IPS DF 6.9 (cell line): ENCODE data around the gene DGCR6L.

Experiments used
- DNase-seq: peaks from one replicate; pipeline ENCODE4 v3.0.0-alpha.2; 2013; ENCODE audit warnings: low read depth, low spot score
- H3K27ac ChIP-seq: one replicate; pipeline ENCODE4 v1.5.1; 2013; ENCODE audit warnings: low read length, control low read depth
- H3K27me3 ChIP-seq: 2 replicates; pipeline ENCODE4 v1.6.1; 2013; ENCODE audit warnings: mild to moderate bottlenecking, low read length; ENCODE audit not compliant: control insufficient read depth, insufficient read depth
- H3K36me3 ChIP-seq: 2 replicates; pipeline ENCODE4 v1.6.1; 2013; ENCODE audit warnings: low read length; ENCODE audit not compliant: control insufficient read depth, insufficient read depth
- H3K4me1 ChIP-seq: 2 replicates; pipeline ENCODE4 v1.6.1; 2013; ENCODE audit warnings: low read length; ENCODE audit not compliant: control insufficient read depth, insufficient read depth
- H3K4me3 ChIP-seq: 2 replicates; pipeline ENCODE4 v1.5.1; 2013; ENCODE audit warnings: mild to moderate bottlenecking, low read length
- H3K9me3 ChIP-seq: 2 replicates; pipeline ENCODE4 v1.6.1; 2013; ENCODE audit warnings: low read length, inconsistent platforms; ENCODE audit not compliant: control insufficient read depth, insufficient read depth
- WGBS: extraction: QIAGEN DNeasy Blood & Tissue Kit; methylation state at CpG from one replicate; pipeline ENCODE4 v1.1.7; 2013; ENCODE audit warnings: mixed read lengths, missing lambda C conversion rate; ENCODE audit not compliant: insufficient read length, insufficient coverage; 5-methylcytosine and 5-hydroxymethylcytosine counted together

The DGCR6L gene

DNA sequence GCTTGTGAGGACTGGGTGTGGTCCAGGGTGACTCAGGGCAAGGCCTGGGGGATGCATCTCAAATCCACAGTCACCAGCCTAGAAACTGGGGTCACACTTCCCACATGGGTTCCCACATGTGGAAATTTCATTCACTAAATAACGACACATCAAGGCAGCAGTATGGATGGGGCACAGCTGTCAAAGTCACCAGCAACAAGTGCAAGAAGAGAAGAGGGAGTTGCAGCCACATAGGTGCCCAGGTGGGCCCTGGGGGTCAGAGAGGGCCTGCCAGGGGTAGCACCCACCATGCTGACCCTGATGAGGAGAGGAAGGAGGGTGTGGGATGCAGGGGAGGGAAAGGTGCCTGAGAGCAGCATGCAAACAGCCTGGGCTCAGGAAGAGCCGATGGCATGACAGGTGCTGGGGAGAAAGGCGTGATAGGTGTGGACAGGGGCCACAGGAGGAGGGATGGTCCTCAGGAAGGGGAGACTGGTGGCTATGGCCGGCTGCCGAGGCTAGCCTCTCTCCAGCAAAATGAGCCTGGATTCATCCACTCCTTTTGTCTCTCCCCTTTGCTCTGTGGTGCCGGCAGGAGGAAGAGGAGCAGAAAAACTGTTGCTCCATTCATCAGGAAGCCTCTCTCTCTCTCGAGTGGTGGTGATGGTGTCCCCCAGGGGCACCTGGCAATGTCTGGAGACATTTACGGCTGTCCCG lies 22.3 kb downstream of the DGCR6L start:
- no CpG with 5 or more reads among the region's 9 CpGs for WGBS
- peaks cover 5% of the 10 kb centered on the region; the same call in 1 of the 2 replicates for H3K27me3 ChIP-seq
- no peaks in the 10 kb centered on the region for H3K36me3 ChIP-seq
- H3K27ac ChIP-seq, result no peak overlapping the region
- H3K9me3 ChIP-seq, result no peaks in the 10 kb centered on the region
- peaks cover 5% of the 10 kb centered on the region; the same call in 1 of the 2 replicates for H3K4me1 ChIP-seq
- no peak for DNase-seq
- H3K4me3 ChIP-seq, result no peak overlapping the region

DNA sequence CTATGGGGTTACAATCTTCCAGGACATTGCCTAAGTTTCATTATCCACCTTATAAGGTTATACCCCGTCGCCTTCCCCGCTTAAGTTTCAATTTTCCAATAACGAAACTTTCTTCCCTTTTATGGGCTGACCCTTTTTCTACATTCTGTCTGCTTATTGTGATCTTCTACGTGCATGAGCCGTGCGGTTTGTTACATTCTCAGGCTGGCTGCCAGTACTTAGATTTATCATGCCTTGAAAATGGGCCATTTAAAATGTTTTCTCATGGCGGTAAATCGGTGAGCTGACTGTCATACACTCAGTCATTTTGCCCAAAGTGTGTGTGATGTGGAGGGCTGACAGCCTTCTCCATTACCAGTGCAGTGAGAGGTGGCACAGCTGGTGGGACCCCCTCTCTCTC lies 23.3 kb downstream of the DGCR6L start:
- no peaks in the 10 kb centered on the region for H3K36me3 ChIP-seq
- no peak overlapping the region for H3K4me3 ChIP-seq
- no peaks in the 10 kb centered on the region for H3K9me3 ChIP-seq
- no CpG with 5 or more reads among the region's 9 CpGs for WGBS
- no peak overlapping the region for H3K27ac ChIP-seq
- peaks cover 5% of the 10 kb centered on the region; the same call in 1 of the 2 replicates for H3K4me1 ChIP-seq
- no peak for DNase-seq
- peaks cover 5% of the 10 kb centered on the region; the same call in 1 of the 2 replicates for H3K27me3 ChIP-seq

DNA sequence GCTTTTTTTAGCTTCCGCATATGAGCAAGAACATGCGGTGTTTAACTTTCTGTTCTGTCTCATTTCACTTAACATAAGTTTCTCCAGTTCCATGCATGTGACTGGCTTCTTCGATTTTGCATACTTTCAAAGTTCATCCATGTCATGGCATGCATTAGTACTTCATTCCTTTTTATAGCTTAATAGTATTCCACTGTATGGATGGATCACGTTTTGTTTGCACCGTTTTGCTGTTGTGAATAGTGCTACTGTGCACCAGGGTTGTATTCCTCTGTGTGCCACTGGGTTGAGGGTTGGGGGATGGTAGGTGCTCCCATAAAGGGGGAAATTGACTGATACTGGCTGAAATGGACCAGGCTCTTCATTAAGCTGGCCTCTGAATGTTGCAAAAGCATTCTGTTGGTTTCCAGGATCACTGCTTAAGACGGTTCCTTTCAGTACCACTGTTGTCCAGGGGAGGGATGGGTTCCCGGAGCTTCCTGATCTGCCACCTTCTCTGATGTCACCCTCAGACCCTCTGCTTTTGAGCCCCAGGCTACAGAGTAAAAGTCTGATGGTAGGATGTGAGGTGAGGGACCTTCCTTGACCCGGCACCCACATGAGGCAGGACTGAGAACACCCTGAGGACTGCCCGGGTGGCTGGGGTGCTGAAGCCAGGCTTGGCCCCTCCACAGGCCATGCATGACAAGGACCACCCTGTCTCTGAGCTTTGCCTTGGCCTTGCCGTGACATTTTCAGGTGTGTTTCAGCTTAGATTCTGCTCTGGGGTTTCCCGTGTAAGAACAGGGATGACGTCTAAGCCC lies 24.4 kb downstream of the DGCR6L start:
- H3K4me1 ChIP-seq, result peaks cover 5% of the 10 kb centered on the region; the same call in 1 of the 2 replicates
- no CpG with 5 or more reads among the region's 12 CpGs for WGBS
- no peak for DNase-seq
- no peaks in the 10 kb centered on the region for H3K9me3 ChIP-seq
- no peak overlapping the region for H3K4me3 ChIP-seq
- no peaks in the 10 kb centered on the region for H3K36me3 ChIP-seq
- no peaks in the 10 kb centered on the region; the same call in 1 of the 2 replicates for H3K27me3 ChIP-seq
- H3K27ac ChIP-seq, result no peak overlapping the region

DNA sequence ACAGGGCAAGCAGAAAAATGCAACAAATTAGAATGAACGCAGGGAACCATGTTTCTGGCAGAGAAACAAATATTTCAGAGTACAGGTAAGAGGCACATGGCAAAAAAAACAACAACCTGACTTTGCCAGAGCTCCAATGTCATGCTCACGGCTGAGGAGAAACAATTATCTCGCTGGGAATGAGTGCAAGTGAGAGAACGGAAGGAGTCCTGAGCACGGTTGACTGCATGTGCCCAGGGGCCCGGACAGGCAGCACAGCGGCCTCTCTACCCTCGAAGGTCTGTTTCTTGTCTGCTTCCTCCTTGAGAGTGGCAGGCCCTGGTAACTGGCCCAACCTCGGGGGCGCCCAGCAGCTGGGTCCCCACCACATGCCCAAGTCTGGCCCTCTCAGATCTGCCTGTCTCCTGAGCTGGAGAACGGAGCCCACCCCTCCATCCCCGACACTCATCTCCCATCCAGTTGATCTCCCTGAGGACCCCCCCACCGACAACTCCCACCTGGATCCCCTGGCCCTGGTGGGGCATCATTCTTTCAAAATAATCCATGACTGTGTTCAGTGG lies 27.1 kb downstream of the DGCR6L start:
- WGBS, result no CpG with 5 or more reads among the region's 13 CpGs
- H3K4me1 ChIP-seq, result no peaks in the 10 kb centered on the region
- no peaks in the 10 kb centered on the region for H3K36me3 ChIP-seq
- H3K9me3 ChIP-seq, result no peaks in the 10 kb centered on the region
- DNase-seq, result no peak
- H3K27ac ChIP-seq, result no peak overlapping the region
- H3K4me3 ChIP-seq, result no peak overlapping the region
- H3K27me3 ChIP-seq, result no peaks in the 10 kb centered on the region; the same call in 1 of the 2 replicates

DNA sequence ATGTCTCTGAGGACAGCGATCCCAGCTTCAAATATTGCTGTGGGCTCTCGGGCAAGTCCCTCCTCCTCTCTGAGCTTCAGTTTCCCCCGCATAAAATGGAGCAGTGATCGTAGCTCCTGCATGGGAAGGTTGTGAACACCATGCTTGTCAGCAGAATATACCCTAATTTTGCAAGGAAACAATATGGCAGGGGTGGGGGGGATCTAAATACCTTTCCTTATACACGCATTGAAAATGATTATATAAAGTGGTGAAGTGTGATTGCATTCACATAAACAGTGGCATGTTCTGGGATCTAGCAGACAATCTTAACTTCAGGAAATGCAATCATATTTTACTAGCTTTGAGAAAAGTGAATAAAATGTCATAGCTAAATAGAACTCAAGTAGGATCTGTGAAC lies 27.8 kb downstream of the DGCR6L start:
- H3K27me3 ChIP-seq, result no peaks in the 10 kb centered on the region
- H3K9me3 ChIP-seq, result no peaks in the 10 kb centered on the region
- H3K4me1 ChIP-seq, result no peaks in the 10 kb centered on the region
- no peak for DNase-seq
- no peak overlapping the region for H3K27ac ChIP-seq
- no peaks in the 10 kb centered on the region for H3K36me3 ChIP-seq
- WGBS, result no CpG with 5 or more reads among the region's 5 CpGs
- no peak overlapping the region for H3K4me3 ChIP-seq

DNA sequence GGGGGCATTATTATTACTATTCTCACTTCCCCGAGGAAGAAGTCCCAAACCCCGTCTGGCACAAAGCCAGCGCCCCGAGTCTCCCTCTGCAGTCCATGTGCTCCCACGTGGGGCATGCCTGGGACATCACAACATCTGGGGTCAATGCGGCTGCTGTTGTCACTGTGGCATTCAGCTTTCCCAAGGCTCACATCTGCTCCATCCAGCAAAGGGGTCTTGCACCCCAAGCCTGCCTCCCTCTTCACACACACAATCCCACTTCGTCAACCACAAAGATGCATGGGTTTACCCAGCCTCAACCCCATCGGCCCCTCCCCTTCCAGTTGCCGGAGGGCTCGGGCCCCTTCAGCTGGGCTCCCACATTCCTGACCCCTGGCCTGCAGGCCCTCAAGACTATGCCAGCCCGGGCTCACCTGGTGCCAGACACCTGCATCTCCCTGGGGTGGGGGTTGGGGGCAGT lies 28.2 kb downstream of the DGCR6L start:
- H3K27me3 ChIP-seq, result no peaks in the 10 kb centered on the region
- no peaks in the 10 kb centered on the region for H3K4me1 ChIP-seq
- no peak overlapping the region for H3K27ac ChIP-seq
- no peaks in the 10 kb centered on the region for H3K36me3 ChIP-seq
- no peak overlapping the region for H3K4me3 ChIP-seq
- DNase-seq, result no peak
- WGBS, result no CpG with 5 or more reads among the region's 11 CpGs
- H3K9me3 ChIP-seq, result no peaks in the 10 kb centered on the region

DNA sequence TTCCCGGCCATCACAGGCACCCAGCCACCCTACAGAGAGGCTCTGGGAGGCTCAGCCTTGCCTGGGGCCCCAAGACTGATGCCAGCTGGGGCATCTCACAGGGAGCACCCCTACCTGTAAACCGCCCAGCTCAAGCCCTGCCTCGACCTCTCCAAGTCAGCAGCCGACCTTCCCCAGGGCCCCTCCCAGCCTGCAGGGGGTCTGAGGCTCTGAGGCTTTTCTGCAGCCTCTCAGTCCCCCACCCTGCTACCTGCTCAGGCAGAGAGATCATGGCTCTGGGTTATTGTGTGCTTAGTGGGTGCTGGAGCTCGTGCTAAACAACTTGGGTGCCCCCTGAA lies 28.6 kb downstream of the DGCR6L start:
- H3K27ac ChIP-seq, result no peak overlapping the region
- H3K36me3 ChIP-seq, result no peaks in the 10 kb centered on the region
- no peaks in the 10 kb centered on the region for H3K9me3 ChIP-seq
- DNase-seq, result no peak
- H3K27me3 ChIP-seq, result no peaks in the 10 kb centered on the region
- no peak overlapping the region for H3K4me3 ChIP-seq
- WGBS, result no CpG with 5 or more reads among the region's 5 CpGs
- H3K4me1 ChIP-seq, result no peaks in the 10 kb centered on the region

DNA sequence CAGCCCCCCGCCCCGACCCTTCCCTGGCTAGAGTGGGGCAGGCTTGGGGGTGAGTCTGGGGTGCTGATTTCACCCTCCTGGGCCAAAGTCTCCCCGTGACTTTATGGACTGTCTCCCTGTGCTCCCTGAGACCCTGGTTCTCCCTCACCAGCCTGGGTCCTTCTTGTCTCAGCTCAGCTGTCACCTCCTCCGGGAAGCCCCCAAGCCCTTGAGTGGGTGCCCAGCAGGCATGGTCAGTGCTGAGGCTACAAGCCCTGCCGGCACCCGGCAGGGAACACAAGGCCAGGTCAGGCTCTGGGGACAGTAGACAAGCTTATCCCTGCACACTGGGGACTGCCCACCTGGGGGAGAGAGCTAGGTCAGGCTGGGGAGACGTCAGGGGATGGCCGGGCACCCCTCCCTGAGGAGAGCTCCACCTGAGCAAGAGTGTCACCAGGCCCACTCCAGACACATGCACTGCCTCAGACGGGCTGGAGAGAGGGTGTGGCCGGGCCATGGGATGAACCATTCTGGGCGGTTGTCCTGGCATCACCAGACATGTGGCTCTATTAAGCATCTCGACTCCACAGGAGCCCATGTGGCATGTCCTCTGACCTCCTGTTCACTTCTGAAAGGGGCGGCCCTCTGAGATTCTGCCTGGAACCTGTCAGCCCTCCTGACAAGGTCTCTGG lies 29.1 kb downstream of the DGCR6L start:
- Histone ChIP-seq H3K27me3 (no peaks in the 10 kb centered on the region), H3K27ac (no peak overlapping the region), H3K4me3 (no peak overlapping the region), H3K4me1 (no peaks in the 10 kb centered on the region), H3K9me3 (no peaks in the 10 kb centered on the region), H3K36me3 (no peaks in the 10 kb centered on the region)
- DNase-seq, result no peak
- no CpG with 5 or more reads among the region's 13 CpGs for WGBS

DNA sequence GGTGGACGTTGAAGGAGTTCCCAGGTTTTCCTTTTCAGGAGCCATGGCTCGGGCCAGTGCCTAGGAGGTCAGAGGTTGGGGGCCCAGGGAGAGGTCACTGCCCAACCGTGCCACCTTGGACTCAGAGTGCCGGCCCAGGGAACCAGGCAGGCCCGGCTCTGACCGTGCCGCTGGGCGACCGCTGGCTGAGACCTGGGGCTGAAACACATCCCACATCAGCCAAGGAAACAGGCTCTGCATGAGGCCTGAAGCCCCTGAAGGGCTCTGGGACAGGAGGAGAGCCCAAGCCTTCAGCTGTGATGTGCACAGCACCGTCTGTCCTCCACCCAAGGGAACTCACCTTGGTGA lies 29.8 kb downstream of the DGCR6L start:
- Histone ChIP-seq H3K27ac (no peak overlapping the region), H3K36me3 (no peaks in the 10 kb centered on the region), H3K9me3 (no peaks in the 10 kb centered on the region), H3K4me1 (no peaks in the 10 kb centered on the region), H3K4me3 (no peak overlapping the region), H3K27me3 (no peaks in the 10 kb centered on the region)
- WGBS, result no CpG with 5 or more reads among the region's 10 CpGs
- no peak for DNase-seq
